ENCODE measurements around the gene OR6C2.
"Not testable (repeated sequence)": the region's sequence is repeated elsewhere in the genome, so short reads cannot be mapped to it uniquely, and the experiment has no call there.

OR6C2 gene

GRCh38 chr12:55443776-55444175 lies at the start of gene OR6C2:
TSS of gene OR6C2 (plus strand) at chr12:55444076. CDS start at chr12:55452214, 8,138 bp downstream.
- DNase-seq, result no peak

- no peak for DNase-seq
These were observed 47.5 kb upstream of the OR6C2 start for GRCh38 chr12:55396326-55396725.

- no peak for DNase-seq
These were observed 43.6 kb upstream of the OR6C2 start, which contains the start of gene OR6C65 for GRCh38 chr12:55400229-55400628. TSS of gene OR6C65 (plus strand) at chr12:55400529. CDS start at chr12:55400529, 0 bp downstream.

GRCh38 chr12:55407866-55408265 lies 36.0 kb upstream of the OR6C2 start:
- no peak for DNase-seq

GRCh38 chr12:55409133-55409532 lies 34.7 kb upstream of the OR6C2 start:
- DNase-seq, result not testable (repeated sequence)

GRCh38 chr12:55412138-55412537 lies 31.7 kb upstream of the OR6C2 start:
- not testable (repeated sequence) for DNase-seq

GRCh38 chr12:55413498-55414388 lies 30.1 kb upstream of the OR6C2 start:
- DNase-seq, result not testable (repeated sequence)

- not testable (repeated sequence) for DNase-seq
These were observed 29.5 kb upstream of the OR6C2 start for GRCh38 chr12:55414396-55414823.

- not testable (repeated sequence) for DNase-seq
These were observed 29.0 kb upstream of the OR6C2 start for GRCh38 chr12:55414889-55415288.

- no peak for DNase-seq
These were observed 26.9 kb upstream of the OR6C2 start for GRCh38 chr12:55416961-55417360.

GRCh38 chr12:55420307-55420962 lies 23.4 kb upstream of the OR6C2 start:
- DNase-seq, result no peak

- no peak for DNase-seq
These were observed 17.9 kb upstream of the OR6C2 start, which contains the start of gene OR6C76 for GRCh38 chr12:55425954-55426353. TSS of gene OR6C76 (plus strand) at chr12:55426254. CDS start at chr12:55426254, 0 bp downstream.

GRCh38 chr12:55428331-55429243 lies 15.3 kb upstream of the OR6C2 start:
- no peak for DNase-seq

GRCh38 chr12:55441233-55441632 lies 2.6 kb upstream of the OR6C2 start:
- not testable (repeated sequence) for DNase-seq

- no peak for DNase-seq
These were observed 1.5 kb downstream of the OR6C2 start for GRCh38 chr12:55445357-55445756.

- no peak for DNase-seq
These were observed 2.5 kb downstream of the OR6C2 start for GRCh38 chr12:55446326-55446725.

- no peak for DNase-seq
These were observed 4.9 kb downstream of the OR6C2 start for GRCh38 chr12:55448825-55449224.

- not testable (repeated sequence) for DNase-seq
These were observed 21.1 kb downstream of the OR6C2 start for GRCh38 chr12:55464926-55465325.

GRCh38 chr12:55467836-55468235 lies 24.0 kb downstream of the OR6C2 start:
- DNase-seq, result no peak

GRCh38 chr12:55469291-55469690 lies 25.4 kb downstream of the OR6C2 start:
- no peak for DNase-seq

- no peak for DNase-seq
These were observed 26.4 kb downstream of the OR6C2 start, which contains the start of gene OR6C70 for GRCh38 chr12:55470088-55470829. TSS of gene OR6C70 (minus strand) at chr12:55470138. CDS start at chr12:55470138, 0 bp downstream.

GRCh38 chr12:55472264-55472663 lies 28.4 kb downstream of the OR6C2 start:
- DNase-seq, result no peak

Data from NCI-H69 (cell line).